ENCODE data around the gene IMMP2L. TPM values are rescaled to one million over a fixed set of nuclear protein-coding genes. Genes with fewer than 3 reads are reported as not detected.
"Not testable (repeated sequence)": the region's sequence is repeated elsewhere in the genome, so short reads cannot be mapped to it uniquely, and the experiment has no call there.

Gene IMMP2L
- total RNA-seq, 1 experiment from 2014 or later = 30.3 TPM

DNA sequence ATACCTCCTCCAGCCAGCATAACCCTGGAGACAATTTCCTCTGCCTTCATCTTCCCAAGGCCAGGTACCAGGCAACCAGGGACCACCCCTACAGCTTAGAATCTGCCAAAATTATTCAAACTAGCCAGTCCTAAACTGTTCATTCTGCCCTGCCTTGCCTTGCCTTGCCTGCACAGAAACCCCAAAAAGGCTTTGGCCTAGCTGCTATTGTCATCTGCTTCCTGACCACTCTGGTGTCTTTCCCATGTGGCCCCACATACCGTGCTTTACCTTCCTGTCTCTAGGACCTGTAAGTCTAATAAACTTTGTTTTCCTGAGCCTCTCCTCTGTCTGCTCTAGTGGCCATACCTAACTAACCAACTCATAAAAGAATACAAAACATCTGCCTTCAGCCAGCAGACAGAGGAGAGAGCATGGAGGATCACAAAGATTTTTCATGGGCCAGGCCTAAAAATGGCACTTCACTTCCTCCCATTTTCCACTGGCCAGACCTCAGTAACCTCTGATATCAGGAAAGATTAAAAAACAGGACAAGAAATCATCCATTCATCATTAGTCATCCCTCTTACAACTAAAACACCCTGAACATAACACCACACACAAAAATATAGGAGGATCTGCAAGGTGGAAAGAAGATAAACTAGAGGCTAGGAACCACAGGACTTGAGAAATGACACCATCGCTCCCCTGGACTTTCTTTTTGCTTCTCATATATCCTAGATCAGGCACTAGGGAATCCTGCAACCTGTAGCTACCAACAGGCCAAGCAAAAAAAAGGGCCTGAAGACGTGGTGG is 51.5 kb downstream of the IMMP2L start:
- no peak for DNase-seq (ENCODE audit: extremely low read depth, low read depth)

DNA sequence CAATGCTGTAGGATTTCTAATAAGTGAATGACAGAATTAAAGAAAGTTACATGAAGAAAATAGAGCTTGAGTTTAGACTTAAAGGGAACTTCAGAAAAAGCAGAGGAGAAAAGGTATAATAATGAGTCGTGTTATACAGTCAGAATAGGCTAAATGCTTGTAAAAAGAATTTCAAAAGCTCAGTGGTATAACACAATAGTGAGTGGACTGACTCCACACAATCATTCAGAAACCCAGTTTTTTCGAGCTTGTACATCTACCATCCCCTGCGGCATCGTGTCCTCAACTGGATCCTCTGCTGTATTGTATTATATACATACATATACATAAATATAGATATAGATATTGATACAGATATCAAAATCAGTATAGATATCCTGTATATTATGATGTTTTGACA is 52.2 kb downstream of the IMMP2L start:
- no peak for DNase-seq (ENCODE audit: extremely low read depth, low read depth)

DNA sequence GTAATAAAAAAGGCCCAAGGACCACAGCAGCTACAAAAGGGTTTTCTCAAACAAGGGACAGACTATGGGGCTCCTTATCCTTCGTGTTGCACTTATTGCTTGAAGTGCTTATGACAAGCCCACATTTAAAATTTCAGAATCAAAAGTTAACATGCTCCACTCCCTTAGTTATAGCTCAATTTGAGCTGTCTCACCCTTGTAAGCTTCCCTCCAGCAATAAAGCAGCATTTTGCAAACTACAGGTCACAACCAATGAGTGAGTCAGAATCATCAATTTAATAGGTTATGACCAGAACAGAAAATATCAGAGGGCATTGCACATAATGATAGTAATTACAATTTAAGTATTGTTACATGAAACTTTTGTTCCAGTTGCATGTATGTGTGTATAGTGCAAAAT is 53.0 kb downstream of the IMMP2L start:
- DNase-seq (ENCODE audit: extremely low read depth, low read depth) = no peak

DNA sequence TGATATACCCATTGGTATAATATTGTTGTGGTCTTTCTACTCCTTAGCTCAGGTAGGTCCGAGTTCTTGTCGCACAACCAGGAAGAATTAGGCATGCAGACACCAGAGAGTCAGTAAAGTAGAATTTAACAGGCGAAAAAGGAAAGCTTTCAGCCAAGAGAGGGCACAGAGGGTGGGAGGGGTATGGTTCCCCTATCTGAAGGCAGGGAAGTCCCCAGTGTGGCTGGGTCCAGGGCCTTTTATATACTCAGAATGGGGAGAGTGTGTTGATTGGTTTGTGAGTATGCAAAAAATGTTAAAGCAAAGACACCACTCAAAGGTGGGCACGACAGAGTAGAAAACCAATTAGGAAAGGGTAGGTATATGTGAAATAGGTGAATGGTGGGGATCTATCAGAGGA is 53.9 kb downstream of the IMMP2L start:
- no peak for DNase-seq (ENCODE audit: extremely low read depth, low read depth)

DNA sequence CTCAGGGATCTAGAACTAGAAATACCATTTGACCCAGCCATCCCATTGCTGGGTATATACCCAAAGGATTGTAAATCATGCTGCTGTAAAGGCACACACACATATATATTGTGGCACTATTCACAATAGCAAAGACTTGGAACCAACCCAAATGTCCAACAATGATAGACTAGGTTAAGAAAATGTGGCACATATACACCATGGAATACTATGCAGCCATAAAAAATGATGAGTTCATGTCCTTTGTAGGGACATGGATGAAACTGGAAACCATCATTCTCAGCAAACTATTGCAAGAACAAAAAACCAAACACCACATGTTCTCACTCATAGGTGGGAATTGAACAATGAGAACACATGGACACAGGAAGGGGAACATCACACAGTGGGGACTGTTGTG is 56.9 kb downstream of the IMMP2L start:
- DNase-seq (ENCODE audit: extremely low read depth, low read depth) = not testable (repeated sequence)

DNA sequence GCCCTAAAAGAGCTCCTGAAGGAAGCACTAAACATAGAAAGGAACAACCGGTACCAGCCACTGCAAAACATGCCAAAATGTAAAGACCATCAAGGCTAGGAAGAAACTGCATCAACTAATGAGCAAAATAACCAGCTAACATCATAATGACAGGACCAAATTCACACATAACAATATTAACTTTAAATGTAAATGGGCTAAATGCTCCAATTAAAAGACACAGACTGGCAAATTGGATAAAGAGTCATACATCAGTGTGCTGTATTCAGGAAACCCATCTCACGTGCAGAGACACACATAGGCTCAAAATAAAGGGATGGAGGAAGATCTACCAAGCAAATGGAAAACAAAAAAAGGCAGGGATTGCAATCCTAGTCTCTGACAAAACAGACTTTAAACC is 60.5 kb downstream of the IMMP2L start:
- DNase-seq (ENCODE audit: extremely low read depth, low read depth) = not testable (repeated sequence)

DNA sequence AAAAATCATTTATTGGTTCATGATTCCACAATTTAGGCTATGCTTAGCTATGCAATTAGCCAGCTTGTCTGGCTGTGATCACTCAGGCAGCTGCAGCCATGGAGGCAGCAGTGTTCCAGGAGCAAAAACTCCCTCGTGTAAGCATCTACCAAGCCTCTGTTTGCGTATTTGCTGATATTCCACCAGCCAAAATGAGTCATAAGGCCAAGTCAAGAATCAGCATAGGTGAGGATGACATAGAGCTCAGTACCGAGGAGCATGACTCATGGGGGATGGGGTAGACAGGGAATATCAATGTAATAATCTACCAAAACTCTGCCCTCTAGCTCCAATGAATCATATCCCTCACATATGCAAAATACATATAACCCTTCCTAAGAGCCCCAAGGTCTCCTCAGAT is 63.3 kb downstream of the IMMP2L start:
- no peak for DNase-seq (ENCODE audit: extremely low read depth, low read depth)

DNA sequence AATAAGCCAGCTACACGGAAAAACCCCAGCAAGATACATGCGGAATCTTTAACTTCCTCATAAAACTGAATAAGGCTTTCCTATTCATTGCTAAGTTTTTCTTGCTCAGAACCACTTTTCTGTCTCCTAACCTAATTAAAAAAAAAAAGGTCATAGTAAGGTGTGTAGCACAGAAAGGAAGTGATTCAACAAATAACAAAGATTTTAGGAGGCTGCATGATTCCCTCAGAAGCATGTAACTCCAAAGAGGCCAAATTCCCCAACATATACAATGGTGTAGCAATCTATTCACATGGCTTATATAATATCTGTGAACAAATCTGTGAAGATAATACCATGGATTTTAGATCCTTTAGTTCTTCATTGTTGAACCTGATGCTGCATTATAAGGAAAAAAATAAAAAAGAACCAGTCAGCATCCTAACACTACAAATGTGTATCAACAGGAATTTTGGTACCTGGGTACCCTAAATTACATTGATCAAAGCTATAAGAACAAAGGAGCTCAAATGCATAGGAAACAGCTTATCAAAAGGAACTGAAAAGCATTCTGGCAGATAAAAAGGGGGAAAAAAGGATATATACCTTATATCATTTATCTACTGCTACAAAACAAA is 63.8 kb downstream of the IMMP2L start:
- no peak for DNase-seq (ENCODE audit: extremely low read depth, low read depth)

DNA sequence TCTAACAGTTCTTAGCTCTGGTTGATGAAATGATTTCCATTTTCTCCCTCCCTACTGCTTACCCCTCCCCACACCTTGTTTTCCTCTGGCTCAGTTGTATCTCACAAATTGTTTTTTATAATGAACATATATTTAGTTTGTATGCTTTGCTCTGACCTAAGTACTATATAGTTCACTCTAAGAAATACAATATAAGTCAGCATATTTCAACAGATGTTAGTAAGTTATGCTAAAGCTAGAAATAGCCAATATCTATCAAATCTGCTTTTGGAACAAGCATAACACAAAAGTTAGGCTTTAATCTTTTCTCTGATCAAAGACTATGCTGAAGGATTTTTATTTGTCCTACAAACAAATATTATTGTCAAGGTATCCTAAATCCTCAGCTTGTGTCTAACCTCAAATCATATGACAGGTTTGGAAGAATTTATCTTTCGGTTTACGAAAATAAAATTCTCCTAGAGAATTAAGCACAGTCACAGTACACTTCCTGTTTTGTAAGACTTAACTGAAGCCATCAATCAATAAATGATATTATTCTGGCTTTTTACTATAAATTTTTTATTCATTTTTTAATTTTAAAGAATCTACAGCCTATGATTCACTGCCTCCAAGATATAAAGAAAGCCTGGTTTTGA is 67.0 kb downstream of the IMMP2L start:
- DNase-seq (ENCODE audit: extremely low read depth, low read depth) = no peak

DNA sequence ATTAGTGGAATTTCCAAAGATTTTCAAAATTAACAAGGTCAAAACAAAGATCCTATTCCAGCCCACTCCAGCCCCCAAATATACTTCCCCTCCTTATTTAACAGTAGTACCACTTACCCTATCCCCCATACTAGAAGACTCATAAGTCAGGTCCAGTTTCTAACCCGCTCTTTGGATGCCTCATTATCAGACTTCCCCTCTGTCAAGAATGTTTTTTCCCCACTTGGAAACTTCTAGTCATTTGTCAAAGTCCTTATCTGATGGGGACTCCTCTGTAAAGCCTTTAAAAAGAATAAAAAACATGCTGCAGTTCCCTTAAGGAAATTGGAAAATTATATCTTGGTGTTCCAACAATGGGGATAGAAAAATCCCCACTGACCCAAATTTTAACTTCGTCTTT is 70.1 kb downstream of the IMMP2L start:
- DNase-seq (ENCODE audit: extremely low read depth, low read depth) = no peak

DNA sequence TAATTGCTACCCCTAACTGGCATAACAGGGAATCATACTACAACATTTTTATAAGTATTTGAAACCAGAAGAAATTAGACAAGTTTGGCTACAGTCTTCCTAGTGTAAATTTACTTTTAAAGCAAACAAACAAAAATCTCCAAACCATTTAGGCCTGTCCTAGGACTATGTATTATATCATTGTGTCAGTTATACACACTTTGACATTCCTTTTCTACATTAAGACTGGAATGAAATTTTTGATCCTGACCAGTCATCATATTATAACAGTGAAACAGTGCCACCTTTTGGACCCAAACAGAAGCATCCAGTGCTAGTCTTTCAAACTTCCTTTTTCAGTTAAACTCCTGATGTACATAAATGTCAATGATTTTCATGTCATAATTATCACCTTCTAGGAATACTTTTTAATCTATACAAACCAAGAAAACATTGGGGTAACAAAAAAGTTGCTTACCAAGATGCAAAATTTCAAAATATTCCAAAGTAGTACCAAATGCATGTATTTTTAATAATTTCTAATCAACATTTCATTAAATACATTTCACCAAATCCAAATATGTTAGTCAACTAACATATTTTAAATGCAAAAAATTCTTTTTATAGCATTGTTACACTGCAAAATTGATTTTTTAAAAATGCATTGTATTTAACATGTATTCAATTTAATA is 75.7 kb downstream of the IMMP2L start:
- peak; percentile 55 for DNase-seq (ENCODE audit: extremely low read depth, low read depth)

DNA sequence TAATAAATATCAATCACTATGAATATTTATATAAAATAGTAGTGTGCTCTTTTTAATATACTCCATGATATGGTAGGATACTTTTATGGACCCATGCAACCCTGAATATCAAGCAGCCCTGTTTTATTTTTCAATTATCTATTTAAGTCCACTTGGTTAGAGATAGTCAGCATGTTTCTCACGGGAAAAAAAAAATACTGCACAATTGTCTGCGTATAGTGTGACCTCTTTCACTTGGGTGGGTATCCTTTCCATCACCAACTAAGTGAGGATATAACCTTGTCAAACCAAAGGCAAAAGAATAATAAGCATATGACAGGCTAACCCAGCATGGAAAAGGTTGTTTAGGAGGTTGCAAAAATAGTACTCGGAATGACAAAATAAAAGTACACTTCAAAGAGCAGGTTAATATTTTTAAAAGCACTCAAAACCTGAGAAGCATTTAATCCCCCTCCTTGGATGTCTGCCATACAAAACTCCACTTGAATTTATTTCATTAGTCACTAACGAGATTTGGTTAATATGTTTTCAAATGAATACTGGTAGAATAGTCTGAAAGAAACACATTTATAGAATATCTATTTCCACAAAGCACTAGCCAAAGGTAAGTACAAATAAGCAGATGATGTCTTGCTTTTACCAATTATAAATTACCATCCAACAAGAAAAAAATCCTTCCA is 76.5 kb downstream of the IMMP2L start:
- DNase-seq (ENCODE audit: extremely low read depth, low read depth) = no peak

DNA sequence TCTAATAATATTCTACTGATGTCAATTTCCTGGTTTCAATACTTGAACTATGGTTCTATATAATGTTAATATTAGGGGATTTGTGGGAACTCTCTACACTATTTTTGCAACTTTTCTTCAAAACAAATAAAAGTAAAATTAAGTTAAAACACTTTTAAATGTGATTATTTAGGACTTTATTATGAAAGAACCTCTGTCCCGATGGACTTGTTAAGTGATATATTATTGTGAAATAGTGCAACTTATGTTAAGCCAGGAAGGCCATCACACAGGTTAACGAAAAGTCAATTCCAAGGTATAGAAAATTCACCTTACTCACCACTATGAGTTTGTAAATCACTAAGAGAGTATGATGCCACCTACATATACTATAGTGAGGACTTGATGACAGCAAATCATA is 79.2 kb downstream of the IMMP2L start:
- DNase-seq (ENCODE audit: extremely low read depth, low read depth) = no peak

DNA sequence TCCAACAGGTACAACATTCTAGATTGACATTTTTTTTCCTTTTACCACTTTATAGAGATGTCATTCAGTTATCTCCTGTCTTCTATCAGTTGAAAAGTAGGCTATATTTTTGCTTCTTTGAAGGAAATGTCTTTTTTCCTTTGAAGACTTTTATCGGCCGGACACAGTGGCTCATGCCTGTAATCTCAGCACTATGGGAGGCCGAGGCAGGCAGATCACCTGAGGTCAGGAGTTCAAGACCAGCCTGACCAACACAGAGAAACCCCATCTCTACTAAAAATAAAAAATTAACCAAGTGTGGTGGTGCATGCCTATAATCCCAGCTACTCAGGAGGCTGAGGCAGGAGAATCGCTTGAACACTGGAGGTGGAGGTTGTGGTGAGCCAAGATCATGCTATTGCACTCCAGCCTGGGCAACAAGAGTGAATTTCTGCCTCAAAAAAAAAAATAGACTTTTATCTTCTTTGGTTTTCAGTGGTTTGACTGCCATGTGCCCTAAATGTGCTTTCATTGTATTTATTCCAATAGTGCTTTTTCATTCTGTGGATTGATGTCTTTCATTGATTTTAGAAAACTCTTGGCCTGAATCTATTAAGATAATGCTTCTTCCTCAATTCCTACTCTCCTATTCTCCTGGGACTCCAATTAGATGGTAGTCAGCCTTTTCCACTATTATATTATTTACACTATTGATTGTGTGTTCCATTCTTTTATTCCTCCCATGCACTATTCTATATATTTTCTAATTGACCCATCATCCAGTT is 84.6 kb downstream of the IMMP2L start:
- DNase-seq (ENCODE audit: extremely low read depth, low read depth) = no peak

DNA sequence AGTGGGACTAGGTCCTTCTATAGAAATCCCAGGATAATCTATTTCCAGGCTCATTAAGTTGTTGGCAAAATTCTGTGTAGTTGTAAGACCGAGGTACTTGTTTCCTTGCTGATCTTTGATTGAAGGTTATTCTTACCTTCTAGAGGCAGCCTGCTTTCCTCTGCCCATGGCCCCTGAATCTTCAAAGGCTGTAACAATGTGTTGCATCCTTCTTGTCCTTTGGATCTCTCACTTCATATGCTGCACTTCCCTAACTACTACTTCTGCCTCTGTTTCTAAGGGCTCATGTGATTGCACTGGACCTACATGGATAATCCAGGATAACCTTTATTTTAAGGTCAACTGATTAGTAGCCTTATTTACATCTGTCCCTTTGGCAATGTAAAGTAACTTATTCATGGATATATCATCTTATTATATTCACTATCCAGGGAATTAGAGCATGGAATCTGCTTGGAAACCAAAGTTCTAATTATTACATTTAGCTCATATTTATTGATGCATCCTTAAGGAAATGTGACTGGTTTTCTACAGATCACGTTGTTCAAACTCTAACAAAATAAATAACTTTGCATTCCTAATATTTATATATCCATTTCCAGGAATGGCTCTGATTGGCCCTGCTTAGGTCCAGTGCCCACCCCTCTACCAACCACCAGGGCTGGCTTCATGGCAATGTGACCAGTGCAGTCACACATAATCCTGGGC is 85.6 kb downstream of the IMMP2L start:
- DNase-seq (ENCODE audit: extremely low read depth, low read depth) = no peak

DNA sequence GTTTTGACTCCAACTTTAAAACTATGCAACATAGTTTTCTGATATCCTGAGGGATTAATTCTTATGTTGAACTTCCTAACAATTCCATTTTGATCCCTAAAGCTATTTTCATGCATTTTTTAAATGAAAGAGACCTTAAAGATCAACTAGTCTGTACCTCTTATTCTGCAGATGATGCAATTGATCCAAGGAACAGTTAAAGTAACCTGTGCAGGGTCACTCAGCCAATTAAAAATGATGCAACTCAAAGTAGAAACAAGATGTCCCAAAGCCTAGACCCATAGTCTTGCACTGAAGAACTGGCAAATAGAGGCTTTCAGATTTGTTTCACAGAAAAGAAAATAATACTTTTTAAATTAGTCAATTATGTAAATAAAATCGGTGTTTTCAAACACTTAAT is 86.3 kb downstream of the IMMP2L start:
- DNase-seq (ENCODE audit: extremely low read depth, low read depth) = no peak

DNA sequence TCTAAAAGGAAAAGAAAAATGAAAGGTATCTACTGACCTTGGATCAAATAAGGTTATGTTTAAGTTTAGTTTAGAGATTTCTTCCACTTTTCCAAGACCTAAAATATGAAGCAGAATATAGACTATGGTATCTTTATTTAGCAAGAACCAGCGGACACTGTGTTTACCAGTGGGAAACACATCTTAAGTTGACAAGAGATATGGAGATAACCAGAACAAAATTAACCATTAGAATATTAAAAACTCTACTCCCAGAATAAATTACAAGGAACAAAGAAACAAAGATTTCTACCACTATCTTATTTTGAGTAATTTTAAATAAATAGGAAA is 86.9 kb downstream of the IMMP2L start:
- no peak for DNase-seq (ENCODE audit: extremely low read depth, low read depth)

DNA sequence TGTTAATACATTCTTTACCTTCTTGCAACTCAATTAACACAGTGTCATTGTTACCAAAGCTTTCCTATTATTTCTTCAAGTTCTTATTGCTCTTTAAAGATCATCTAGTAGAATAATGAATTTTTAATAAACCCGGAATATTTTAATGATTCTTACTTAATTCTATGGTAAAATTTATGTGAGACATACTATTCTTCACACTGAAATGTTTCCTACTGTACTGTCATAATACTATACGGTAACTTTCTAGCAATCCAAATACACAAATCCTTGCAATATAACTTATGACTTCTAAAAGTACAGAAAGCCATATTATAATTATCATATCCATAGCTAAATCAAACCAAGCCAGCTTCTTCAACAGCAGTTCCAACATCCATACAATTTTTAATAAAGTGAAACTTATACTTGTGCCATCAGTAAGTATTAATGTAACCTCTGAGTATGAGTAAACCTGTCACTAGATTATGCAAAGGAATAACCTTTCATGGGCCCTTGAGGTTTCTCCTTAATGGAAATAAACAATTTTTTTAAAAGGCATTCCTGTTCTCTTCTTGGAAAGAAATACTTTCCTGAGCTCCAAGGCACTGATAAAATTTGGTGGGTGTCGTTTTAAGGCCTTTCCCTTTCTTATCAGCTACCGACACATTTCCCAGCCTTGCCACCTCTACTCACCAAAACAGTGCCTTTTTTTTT is 87.4 kb downstream of the IMMP2L start:
- no peak for DNase-seq (ENCODE audit: extremely low read depth, low read depth)
